Right lobe of liver (tissue), 4 donors: Measurements from ENCODE around the gene APC2.
A peak's percentile ranks its signal among the peaks of the same experiment; 100 is the strongest.

Experiments
- CTCF ChIP-seq, 4 donors: fragments of 200-600 bp in 3 of 4; fragments of 450-650 bp in 1 of 4; IDR thresholded peaks; one replicate each; pipeline versions ENCODE4 v1.5.1 to v1.8.0; 2016 to 2022; ENCODE audit warnings: antibody characterized with exemption in 4 of 4, mild to moderate bottlenecking in 2 of 4
- POLR2A ChIP-seq: fragments of 450-650 bp; IDR thresholded peaks from one replicate; pipeline ENCODE4 v1.6.1; 2017; ENCODE audit warnings: antibody characterized with exemption, mild to moderate bottlenecking
- donor health status: DM: no; HTN: no; CAD: no.
- donor health status: DM: no; HTN: no; CAD: no.
- donor health status: DM: no; HTN: yes; CAD: no.

- TF ChIP-seq CTCF (IDR thresholded peaks at IDR 0.05) (peak; percentile 69 to 78 (median 71)), POLR2A (no peak)
These were observed 63.8 kb downstream of the APC2 start for GRCh38 chr19:1513499-1514294.
